SU-DHL-6 (cell line): ENCODE results near the gene INIP.

Experiments
- H2AFZ ChIP-seq: fragments of 200-600 bp; sonication (generic); 2 replicates; pipeline ENCODE4 v1.6.1; 2014; ENCODE audit warnings: low read depth, mild to moderate bottlenecking, moderate library complexity, mixed read lengths, antibody characterized with exemption, low read length; ENCODE audit not compliant: severe bottlenecking
- H3F3A ChIP-seq: fragments of 200-600 bp; shearing (Covaris generic); 2 replicates; pipeline ENCODE4 v1.6.0; 2016; ENCODE audit warnings: antibody characterized with exemption, mild to moderate bottlenecking; ENCODE audit not compliant: insufficient read depth
- H3K27ac ChIP-seq: fragments of 200-600 bp; sonication (generic); 2 replicates; pipeline ENCODE4 v1.5.1; 2016; ENCODE audit warnings: low read depth, mild to moderate bottlenecking, low read length, moderate library complexity, mixed read lengths
- H3K27me3 ChIP-seq: fragments of 200-600 bp; sonication (generic), shearing (Covaris generic); 2 replicates; pipeline ENCODE4 v1.6.0; 2014; ENCODE audit warnings: mild to moderate bottlenecking, low read length
- H3K36me3 ChIP-seq: fragments of 200-600 bp; sonication (generic); 2 replicates; pipeline ENCODE4 v1.6.1; 2014; ENCODE audit warnings: mild to moderate bottlenecking, low read length, mixed read lengths
- H3K4me2 ChIP-seq: fragments of 300-600, 200-600 bp; shearing (Covaris generic), sonication (generic); 2 replicates; pipeline ENCODE4 v1.6.0; 2014; ENCODE audit warnings: low read length, low read depth, mild to moderate bottlenecking; ENCODE audit not compliant: poor library complexity, severe bottlenecking
- H3K4me3 ChIP-seq: fragments of 200-600 bp; sonication (generic); 2 replicates; pipeline ENCODE4 v1.5.1; 2014; ENCODE audit warnings: antibody characterized with exemption, low read length, mild to moderate bottlenecking, mixed read lengths; ENCODE audit not compliant: insufficient read depth, poor library complexity, severe bottlenecking
- H3K79me2 ChIP-seq: fragments of 200-600 bp; sonication (generic); 2 replicates; pipeline ENCODE4 v1.6.1; 2014; ENCODE audit warnings: mild to moderate bottlenecking, low read length, moderate library complexity; ENCODE audit not compliant: insufficient read depth
- H3K9ac ChIP-seq: fragments of 200-600 bp; sonication (generic); 2 replicates; pipeline ENCODE4 v1.7.0; 2014; ENCODE audit warnings: mild to moderate bottlenecking, low read length
- H3K9me2 ChIP-seq: fragments of 200-600 bp; sonication (generic); replicated peaks from 2 replicates; pipeline ENCODE4 v1.6.1; 2014; ENCODE audit warnings: low read length; ENCODE audit not compliant: insufficient read depth
- H3K9me3 ChIP-seq: fragments of 200-600 bp; sonication (generic); 2 replicates; pipeline ENCODE4 v1.6.1; 2014; ENCODE audit warnings: low read length, mixed read lengths; ENCODE audit not compliant: insufficient read depth
- H4K20me1 ChIP-seq: fragments of 200-600 bp; sonication (generic); 2 replicates; pipeline ENCODE4 v1.6.1; 2014; ENCODE audit warnings: low read depth, mild to moderate bottlenecking, antibody characterized with exemption, low read length, moderate library complexity, mixed read lengths
- EZH2phosphoT487 ChIP-seq: fragments of 200-600 bp; sonication (generic), shearing (Covaris generic); conservative IDR thresholded peaks from 2 replicates; pipeline ENCODE4 v1.6.1; 2018; ENCODE audit warnings: mild to moderate bottlenecking, antibody characterized with exemption, low read length, moderate library complexity, mixed read lengths
- TF ChIP-seq, protein P1 (sequence below): fragments of 200-600 bp; sonication (generic); IDR thresholded peaks from one replicate; pipeline ENCODE4 v1.5.1; 2017; ENCODE audit warnings: antibody characterized with exemption, mild to moderate bottlenecking, low read length, moderate library complexity; ENCODE audit not compliant: insufficient read depth, poor library complexity, severe bottlenecking

Gene INIP

DNA sequence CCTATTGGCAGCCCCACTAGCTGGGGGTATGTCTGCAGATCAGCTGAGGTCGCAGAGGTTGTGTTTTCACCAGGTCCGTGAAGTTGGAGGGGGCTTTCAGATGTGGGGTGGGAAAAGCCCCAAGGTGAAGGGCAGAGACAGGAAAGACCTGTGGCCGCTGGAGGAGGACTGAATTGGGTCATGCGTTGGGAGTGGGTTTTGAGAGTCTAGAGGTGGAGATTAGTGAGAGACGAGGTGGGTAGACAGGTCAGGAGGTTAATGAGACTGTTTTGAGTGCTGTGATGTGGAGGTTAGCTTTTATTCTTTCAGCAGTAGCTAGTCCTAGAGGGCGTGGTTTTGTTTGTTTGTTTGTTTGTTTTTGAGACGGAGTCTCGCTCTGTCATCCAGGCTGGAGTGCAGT lies 42.9 kb upstream of the INIP start:
- Histone ChIP-seq H3K36me3 (no peaks in the 10 kb centered on the region), H4K20me1 (no peaks in the 10 kb centered on the region), H3F3A (no peaks in the 10 kb centered on the region), H3K9me2 (no peaks in the 10 kb centered on the region), H3K4me3 (no peak overlapping the region), H3K79me2 (0 out of 2 replicates have a peak, but pooled peaks cover 4% of the 10 kb centered on the region), H3K4me2 (no peak overlapping the region), H2AFZ (no peak overlapping the region), H3K9ac (no peak overlapping the region), H3K27ac (no peak overlapping the region), H3K27me3 (no peaks in the 10 kb centered on the region), H3K9me3 (no peaks in the 10 kb centered on the region)
- TF ChIP-seq, protein P1, sequence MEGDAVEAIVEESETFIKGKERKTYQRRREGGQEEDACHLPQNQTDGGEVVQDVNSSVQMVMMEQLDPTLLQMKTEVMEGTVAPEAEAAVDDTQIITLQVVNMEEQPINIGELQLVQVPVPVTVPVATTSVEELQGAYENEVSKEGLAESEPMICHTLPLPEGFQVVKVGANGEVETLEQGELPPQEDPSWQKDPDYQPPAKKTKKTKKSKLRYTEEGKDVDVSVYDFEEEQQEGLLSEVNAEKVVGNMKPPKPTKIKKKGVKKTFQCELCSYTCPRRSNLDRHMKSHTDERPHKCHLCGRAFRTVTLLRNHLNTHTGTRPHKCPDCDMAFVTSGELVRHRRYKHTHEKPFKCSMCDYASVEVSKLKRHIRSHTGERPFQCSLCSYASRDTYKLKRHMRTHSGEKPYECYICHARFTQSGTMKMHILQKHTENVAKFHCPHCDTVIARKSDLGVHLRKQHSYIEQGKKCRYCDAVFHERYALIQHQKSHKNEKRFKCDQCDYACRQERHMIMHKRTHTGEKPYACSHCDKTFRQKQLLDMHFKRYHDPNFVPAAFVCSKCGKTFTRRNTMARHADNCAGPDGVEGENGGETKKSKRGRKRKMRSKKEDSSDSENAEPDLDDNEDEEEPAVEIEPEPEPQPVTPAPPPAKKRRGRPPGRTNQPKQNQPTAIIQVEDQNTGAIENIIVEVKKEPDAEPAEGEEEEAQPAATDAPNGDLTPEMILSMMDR: no peak
- TF ChIP-seq EZH2phosphoT487: no peak

DNA sequence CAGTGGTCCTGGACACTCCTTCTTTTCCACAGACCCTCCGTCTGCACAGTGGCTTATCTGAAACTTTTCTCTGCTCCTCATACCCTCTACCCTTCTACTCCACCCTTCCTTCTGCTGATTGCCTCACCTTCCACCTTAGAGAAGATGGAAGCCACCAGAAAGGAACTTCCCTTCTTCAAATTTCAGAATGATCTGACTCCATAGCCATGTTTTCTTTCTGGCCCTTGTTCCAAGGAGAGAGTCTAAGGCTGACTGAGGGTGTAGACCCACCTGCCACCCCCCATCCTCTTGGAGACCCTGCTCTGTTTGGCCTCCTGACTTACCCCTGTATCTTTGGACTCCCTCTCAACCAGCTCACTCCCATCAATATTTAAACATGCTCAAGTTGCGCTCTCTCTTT lies 40.0 kb upstream of the INIP start:
- Histone ChIP-seq H3K9me3 (no peaks in the 10 kb centered on the region), H3K4me2 (no peak overlapping the region), H3K27ac (no peak overlapping the region), H4K20me1 (no peaks in the 10 kb centered on the region), H2AFZ (no peak overlapping the region), H3K27me3 (no peaks in the 10 kb centered on the region), H3K4me3 (no peak overlapping the region), H3K9me2 (no peaks in the 10 kb centered on the region), H3F3A (no peaks in the 10 kb centered on the region), H3K36me3 (no peaks in the 10 kb centered on the region), H3K9ac (no peak overlapping the region), H3K79me2 (0 out of 2 replicates have a peak, but pooled peaks cover 4% of the 10 kb centered on the region)
- TF ChIP-seq EZH2phosphoT487: no peak

DNA sequence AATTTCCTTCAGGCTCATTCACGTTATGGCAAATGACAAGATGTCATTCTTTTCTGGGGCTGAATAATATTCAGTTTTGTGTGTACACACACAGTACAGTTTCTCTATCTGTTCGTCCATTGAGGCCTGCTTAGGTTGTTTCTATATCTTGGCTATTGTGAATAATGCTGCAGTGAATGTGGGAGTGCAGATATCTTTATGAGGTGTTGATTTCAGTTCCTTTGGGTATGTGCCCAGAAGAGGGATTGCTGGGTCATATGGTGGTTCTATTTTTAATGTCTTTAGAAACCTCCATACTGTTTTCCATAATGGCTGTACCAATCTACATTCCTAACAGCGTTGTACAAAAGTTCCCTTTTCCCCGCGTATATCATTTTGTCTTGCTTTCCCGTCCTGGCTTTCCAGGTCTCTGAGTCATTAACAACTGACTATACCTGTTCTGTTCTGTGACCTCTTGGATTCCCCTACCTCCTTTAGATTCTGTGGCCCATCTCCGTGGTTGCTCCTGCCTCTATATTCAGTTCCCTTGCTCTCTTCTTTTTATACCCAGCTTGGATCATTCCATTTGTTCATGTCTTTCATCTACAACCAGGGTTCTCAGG lies 39.5 kb upstream of the INIP start:
- H3K36me3 ChIP-seq: no peaks in the 10 kb centered on the region
- no peak overlapping the region for H3K4me3 ChIP-seq
- no peak for TF ChIP-seq EZH2phosphoT487
- no peaks in the 10 kb centered on the region for H3K9me2 ChIP-seq
- H2AFZ ChIP-seq: no peak overlapping the region
- H3K79me2 ChIP-seq: 0 out of 2 replicates have a peak, but pooled peaks cover 4% of the 10 kb centered on the region
- H4K20me1 ChIP-seq: no peaks in the 10 kb centered on the region
- no peak overlapping the region for H3K9ac ChIP-seq
- H3K9me3 ChIP-seq: no peaks in the 10 kb centered on the region
- H3K27me3 ChIP-seq: no peaks in the 10 kb centered on the region
- H3F3A ChIP-seq: no peaks in the 10 kb centered on the region
- no peak overlapping the region for H3K27ac ChIP-seq
- no peak overlapping the region for H3K4me2 ChIP-seq

DNA sequence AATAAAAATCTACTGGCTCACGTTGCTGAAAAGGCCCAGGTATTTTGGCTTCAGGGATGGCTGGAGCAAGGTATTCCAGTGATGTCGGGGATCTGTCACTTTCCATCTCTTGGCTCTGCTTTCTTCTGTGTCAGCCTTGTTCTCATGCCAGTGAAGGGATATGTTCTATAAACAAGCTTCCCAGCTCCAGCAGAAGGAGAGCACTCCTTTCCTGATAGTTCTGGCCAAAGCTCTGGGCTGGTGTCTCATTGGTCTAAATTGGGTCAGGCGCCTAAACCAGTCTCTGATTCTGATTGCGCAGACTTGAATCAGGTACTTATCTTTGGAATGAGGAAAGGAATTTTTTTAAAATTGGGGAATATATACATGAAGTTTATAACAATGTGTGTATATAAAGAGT lies 37.8 kb upstream of the INIP start:
- Histone ChIP-seq H3K9ac (no peak overlapping the region), H3F3A (0 out of 2 replicates have a peak, but pooled peaks cover 4% of the 10 kb centered on the region), H3K79me2 (0 out of 2 replicates have a peak, but pooled peaks cover 3% of the 10 kb centered on the region), H3K4me3 (no peak overlapping the region), H3K9me2 (no peaks in the 10 kb centered on the region), H2AFZ (no peak overlapping the region), H3K27me3 (no peaks in the 10 kb centered on the region), H3K9me3 (no peaks in the 10 kb centered on the region), H3K36me3 (no peaks in the 10 kb centered on the region), H4K20me1 (no peaks in the 10 kb centered on the region), H3K4me2 (no peak overlapping the region), H3K27ac (no peak overlapping the region)
- TF ChIP-seq, protein P1: no peak
- no peak for TF ChIP-seq EZH2phosphoT487
